Muscle of leg (tissue), 11 donors: Measurements from ENCODE around the gene LAMA2. TPM values are rescaled to one million over a fixed set of nuclear protein-coding genes. Genes with fewer than 3 reads are reported as not detected.

Source experiments
- DNase-seq: peaks from one replicate; pipeline ENCODE4 v3.0.0; 2013
- H3K27ac ChIP-seq: one replicate; pipeline ENCODE4 v1.5.1; 2013; ENCODE audit warnings: mild to moderate bottlenecking, low read length, control low read depth
- H3K27me3 ChIP-seq: one replicate; pipeline ENCODE4 v1.6.1; 2013; ENCODE audit warnings: low read length; ENCODE audit not compliant: control insufficient read depth, insufficient read depth
- H3K36me3 ChIP-seq: one replicate; pipeline ENCODE4 v1.6.1; 2013; ENCODE audit warnings: low read length; ENCODE audit not compliant: control insufficient read depth, insufficient read depth
- H3K4me1 ChIP-seq: one replicate; pipeline ENCODE4 v1.6.1; 2013; ENCODE audit warnings: low read length; ENCODE audit not compliant: control insufficient read depth, insufficient read depth
- H3K4me3 ChIP-seq: one replicate; pipeline ENCODE4 v1.5.1; 2013; ENCODE audit warnings: low read length, control low read depth
- H3K9me3 ChIP-seq: replicated peaks from 2 replicates; pipeline ENCODE4 v1.6.1; 2013; ENCODE audit warnings: low read depth, low read length; ENCODE audit not compliant: control insufficient read depth
- WGBS: methylation state at CpG from one replicate; pipeline ENCODE4 v1.1.5; 2013; ENCODE audit warnings: missing lambda C conversion rate; ENCODE audit not compliant: insufficient coverage; 5-methylcytosine and 5-hydroxymethylcytosine counted together
- polyA plus RNA-seq, 8 donors: library from polyadenylated mRNA; unstranded; fragments of 120-200 nt; gene quantifications; one replicate each; pipeline versions ENCODE4 v1.2.1 to v1.2.3, GENCODE V29; 2013; ENCODE audit warnings: inconsistent platforms in 1 of 8, low replicate concordance in 1 of 8; ENCODE audit not compliant: insufficient read length in 8 of 8, insufficient read depth in 1 of 8
- total RNA-seq: library from RNA; stranded (reverse); fragments of 120-200 nt; gene quantifications from one replicate; pipeline ENCODE4 v1.2.4, GENCODE V29; 2013

LAMA2 gene
- total and polyA plus RNA-seq, 9 donors = 105 to 165 (median 140) TPM

GRCh38 chr6:129279343-129280292 is 396.7 kb downstream of the LAMA2 start:
- peaks cover 9% of the 10 kb centered on the region for H3K4me1 ChIP-seq
- H3K27ac ChIP-seq = peak overlapping the region; percentile 39
- peak overlapping the region; percentile 4 for H3K4me3 ChIP-seq
- H3K36me3 ChIP-seq = no peaks in the 10 kb centered on the region
- DNase-seq = no peak
- 67% methylated on average over 3 of the region's 11 CpGs for WGBS
- no peaks in the 10 kb centered on the region for H3K27me3 ChIP-seq
- no peaks in the 10 kb centered on the region for H3K9me3 ChIP-seq

DNA sequence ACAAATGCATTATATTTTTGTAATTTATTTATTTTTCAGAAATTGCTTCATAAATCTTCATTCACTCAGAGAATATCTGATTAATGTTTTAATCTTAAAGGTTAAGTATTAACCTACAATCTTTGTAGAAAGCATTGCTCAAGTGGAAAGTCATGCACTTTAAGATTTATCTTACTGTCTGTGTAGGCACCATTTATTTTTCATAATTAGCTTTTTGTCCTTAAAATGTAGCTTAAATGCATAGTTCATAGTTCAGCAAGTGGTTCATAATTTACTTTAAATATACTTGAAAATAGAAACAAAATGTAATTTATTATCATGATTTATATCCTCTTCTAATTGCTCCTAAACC is 397.3 kb downstream of the LAMA2 start:
- Histone ChIP-seq H3K9me3 (no peaks in the 10 kb centered on the region), H3K4me1 (peaks cover 9% of the 10 kb centered on the region), H3K4me3 (peak overlapping the region; percentile 4), H3K36me3 (no peaks in the 10 kb centered on the region), H3K27me3 (no peaks in the 10 kb centered on the region), H3K27ac (peak overlapping the region; percentile 6)
- no peak for DNase-seq

DNA sequence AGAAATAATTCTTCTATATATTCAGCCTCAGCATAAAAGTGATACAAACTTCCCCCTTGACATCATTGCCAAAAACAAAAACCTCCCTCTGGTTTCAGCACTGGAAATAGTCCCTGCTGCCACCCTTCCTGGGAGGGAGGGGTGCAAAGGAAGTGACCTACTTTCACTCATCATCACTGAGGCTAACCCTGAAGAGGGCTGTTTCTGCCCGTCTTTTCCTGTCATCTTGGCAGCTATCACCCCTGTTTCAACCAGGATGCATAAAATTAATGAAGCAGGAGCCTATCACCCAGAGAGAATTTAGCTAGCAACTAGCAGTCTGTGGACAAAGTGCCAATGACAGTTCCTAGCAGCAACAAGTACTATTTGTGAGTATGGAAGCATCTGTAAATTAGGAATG is 397.8 kb downstream of the LAMA2 start:
- H3K4me1 ChIP-seq = peaks cover 9% of the 10 kb centered on the region
- H3K36me3 ChIP-seq = no peaks in the 10 kb centered on the region
- peak overlapping the region; percentile 40 for H3K27ac ChIP-seq
- no CpG with 5 or more reads among the region's 1 CpG for WGBS
- peak; percentile 55 for DNase-seq
- H3K9me3 ChIP-seq = no peaks in the 10 kb centered on the region
- H3K27me3 ChIP-seq = no peaks in the 10 kb centered on the region
- peak overlapping the region; percentile 11 for H3K4me3 ChIP-seq

DNA sequence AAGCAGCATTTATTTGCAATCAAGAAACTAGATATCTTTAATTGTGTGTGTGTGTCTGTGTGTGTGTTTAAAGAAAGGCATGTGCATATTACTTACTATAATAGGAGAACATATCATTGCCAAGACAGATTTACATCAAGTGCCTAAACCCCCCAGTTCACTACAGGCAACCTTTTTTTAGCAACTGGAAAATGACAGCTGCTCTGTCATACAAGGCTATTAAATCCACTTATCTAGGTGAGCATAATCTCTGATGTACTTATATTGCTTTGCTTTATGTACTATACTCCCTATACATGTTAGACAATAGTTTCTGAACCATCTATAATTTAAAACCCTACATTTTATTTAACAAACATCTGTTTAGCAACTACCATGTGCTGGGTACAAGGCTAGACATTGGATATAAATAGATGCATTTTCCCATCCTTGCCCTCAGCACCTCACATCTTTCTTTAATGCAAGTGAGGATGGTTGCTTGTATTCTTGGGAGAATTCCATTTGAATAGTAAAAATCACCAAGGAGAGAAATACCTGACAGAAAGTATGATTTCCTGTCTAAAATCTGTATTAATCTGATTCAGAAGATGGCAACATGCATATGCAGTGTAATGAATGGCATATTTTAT is 398.3 kb downstream of the LAMA2 start:
- peak; percentile 53 for DNase-seq
- Histone ChIP-seq H3K27me3 (no peaks in the 10 kb centered on the region), H3K9me3 (no peaks in the 10 kb centered on the region), H3K4me3 (peak overlapping the region; percentile 11), H3K4me1 (peaks cover 9% of the 10 kb centered on the region), H3K36me3 (no peaks in the 10 kb centered on the region), H3K27ac (peak overlapping the region; percentile 40)

DNA sequence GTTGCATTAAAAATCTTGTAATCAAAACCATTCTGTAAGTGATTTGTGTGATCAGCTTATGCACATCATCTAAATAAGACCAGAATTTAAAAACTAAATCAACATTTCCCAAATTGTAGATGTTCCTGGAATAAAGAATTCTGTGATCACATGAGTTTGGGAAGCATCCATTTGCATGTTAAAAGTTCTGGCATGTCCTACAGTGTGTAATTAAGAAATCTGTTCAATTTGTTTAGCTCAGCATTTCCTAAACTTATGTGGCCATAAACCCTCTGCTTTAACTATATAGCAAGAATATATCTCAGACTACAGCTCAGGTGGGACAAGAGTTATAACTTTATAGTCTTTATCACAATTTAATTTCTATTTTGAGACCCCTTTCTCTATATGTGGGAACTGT is 399.1 kb downstream of the LAMA2 start:
- no peak overlapping the region for H3K4me3 ChIP-seq
- DNase-seq = no peak
- no peaks in the 10 kb centered on the region for H3K27me3 ChIP-seq
- no peaks in the 10 kb centered on the region for H3K36me3 ChIP-seq
- no peaks in the 10 kb centered on the region for H3K9me3 ChIP-seq
- H3K4me1 ChIP-seq = peaks cover 8% of the 10 kb centered on the region
- H3K27ac ChIP-seq = peak overlapping the region; percentile 29

- H3K36me3 ChIP-seq = peaks cover 6% of the 10 kb centered on the region
- H3K9me3 ChIP-seq = no peaks in the 10 kb centered on the region
- peaks cover 5% of the 10 kb centered on the region for H3K4me1 ChIP-seq
- WGBS = 75% methylated on average over 3 of the region's 3 CpGs
- no peaks in the 10 kb centered on the region for H3K27me3 ChIP-seq
- no peak for DNase-seq
- no peak overlapping the region for H3K4me3 ChIP-seq
- no peak overlapping the region for H3K27ac ChIP-seq
These were observed 401.3 kb downstream of the LAMA2 start for GRCh38 chr6:129284225-129284624.

- no peaks in the 10 kb centered on the region for H3K4me1 ChIP-seq
- WGBS = 87% methylated on average over 5 of the region's 7 CpGs
- peaks cover 8% of the 10 kb centered on the region for H3K36me3 ChIP-seq
- no peak overlapping the region for H3K27ac ChIP-seq
- no peaks in the 10 kb centered on the region for H3K27me3 ChIP-seq
- no peaks in the 10 kb centered on the region for H3K9me3 ChIP-seq
- H3K4me3 ChIP-seq = no peak overlapping the region
- no peak for DNase-seq
These were observed 404.6 kb downstream of the LAMA2 start for GRCh38 chr6:129287231-129288177.

DNA sequence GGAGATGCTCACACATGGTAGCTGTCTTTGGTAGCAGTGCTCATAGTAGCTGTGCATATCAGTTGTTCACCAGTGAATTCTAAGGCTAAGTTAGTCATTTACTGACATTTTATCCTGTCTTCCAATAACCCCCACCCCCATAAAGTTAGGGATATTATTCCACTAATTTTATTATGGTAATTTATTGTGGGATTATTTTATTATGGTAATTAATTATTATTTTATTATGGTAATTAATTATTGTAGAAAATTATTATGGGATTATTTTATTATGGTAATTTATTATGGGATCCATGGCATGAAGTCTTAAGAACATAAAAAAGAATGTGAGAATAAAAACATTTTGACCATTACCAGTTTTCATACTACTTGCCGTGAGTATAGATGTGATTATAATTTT is 406.5 kb downstream of the LAMA2 start:
- no CpG with 5 or more reads among the region's 1 CpG for WGBS
- Histone ChIP-seq H3K36me3 (peaks cover 13% of the 10 kb centered on the region), H3K4me1 (no peaks in the 10 kb centered on the region), H3K9me3 (no peaks in the 10 kb centered on the region), H3K27me3 (no peaks in the 10 kb centered on the region), H3K27ac (no peak overlapping the region), H3K4me3 (no peak overlapping the region)
- no peak for DNase-seq

DNA sequence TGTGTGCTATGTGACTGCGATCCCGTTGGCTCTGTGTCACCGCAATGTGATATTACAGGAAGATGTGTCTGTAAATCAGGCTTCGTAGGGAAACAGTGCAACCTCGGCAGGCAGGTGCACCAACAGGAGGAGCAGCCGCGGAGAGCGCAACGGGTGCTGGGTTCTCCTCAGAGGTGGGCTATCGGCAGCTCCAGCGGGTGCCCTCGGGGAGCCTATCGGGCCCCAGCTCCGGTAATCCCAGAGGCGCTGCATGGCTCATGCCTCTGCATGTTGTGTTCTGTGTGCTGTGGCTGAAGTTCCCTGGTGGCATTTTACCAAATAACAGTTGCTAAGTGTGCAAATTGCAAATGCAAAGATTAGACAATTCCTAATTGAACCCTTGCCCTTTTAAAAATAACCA is 409.9 kb downstream of the LAMA2 start:
- Histone ChIP-seq H3K9me3 (no peaks in the 10 kb centered on the region), H3K4me3 (no peak overlapping the region), H3K27ac (no peak overlapping the region), H3K27me3 (no peaks in the 10 kb centered on the region), H3K4me1 (no peaks in the 10 kb centered on the region), H3K36me3 (peaks cover 12% of the 10 kb centered on the region)
- DNase-seq = no peak
- WGBS = 94% methylated on average over 12 of the region's 15 CpGs

GRCh38 chr6:129297592-129297991 is 414.7 kb downstream of the LAMA2 start:
- no peaks in the 10 kb centered on the region for H3K9me3 ChIP-seq
- WGBS = 43% methylated on average over 1 of the region's 5 CpGs
- no peaks in the 10 kb centered on the region for H3K27me3 ChIP-seq
- peaks cover 10% of the 10 kb centered on the region for H3K36me3 ChIP-seq
- H3K27ac ChIP-seq = no peak overlapping the region
- H3K4me3 ChIP-seq = no peak overlapping the region
- DNase-seq = no peak
- H3K4me1 ChIP-seq = no peaks in the 10 kb centered on the region
